A549 treated with AZD2906 at 1 μM for 4 hours (cell line): ENCODE measurements around the gene SUMF2. TPM values are rescaled to one million over a fixed set of nuclear protein-coding genes. Genes with fewer than 3 reads are reported as not detected.

Experiments used
- total RNA-seq: library from RNA; stranded (reverse); fragments of 200-300 nt; extraction: Qiagen RNA extraction; gene quantifications from 5 replicates; pipeline ENCODE4 v1.2.3, GENCODE V29; 2022

Gene SUMF2
- total RNA-seq: 108 to 125 TPM (median 109 TPM) in 5 replicates

GRCh38 chr7:56063882-56064625, at the start of gene SUMF2:
SUMF2 (plus strand) TSS chr7:56064286; CDS start chr7:56064312, 26 bp downstream.

GRCh38 chr7:56051339-56052191, 12.5 kb upstream of the SUMF2 start, which contains the start of the genes CCT6A and PSPH:
CCT6A (plus strand) TSS chr7:56051765; CDS start chr7:56051849, 84 bp downstream.
PSPH (minus strand) TSS chr7:56051444; CDS start chr7:56021212, 30,232 bp downstream.

GRCh38 chr7:56092789-56093531, 28.9 kb downstream of the SUMF2 start, which contains the start of gene PHKG1:
PHKG1 (minus strand) TSS chr7:56092952; CDS start chr7:56088941, 4,011 bp downstream.

DNA sequence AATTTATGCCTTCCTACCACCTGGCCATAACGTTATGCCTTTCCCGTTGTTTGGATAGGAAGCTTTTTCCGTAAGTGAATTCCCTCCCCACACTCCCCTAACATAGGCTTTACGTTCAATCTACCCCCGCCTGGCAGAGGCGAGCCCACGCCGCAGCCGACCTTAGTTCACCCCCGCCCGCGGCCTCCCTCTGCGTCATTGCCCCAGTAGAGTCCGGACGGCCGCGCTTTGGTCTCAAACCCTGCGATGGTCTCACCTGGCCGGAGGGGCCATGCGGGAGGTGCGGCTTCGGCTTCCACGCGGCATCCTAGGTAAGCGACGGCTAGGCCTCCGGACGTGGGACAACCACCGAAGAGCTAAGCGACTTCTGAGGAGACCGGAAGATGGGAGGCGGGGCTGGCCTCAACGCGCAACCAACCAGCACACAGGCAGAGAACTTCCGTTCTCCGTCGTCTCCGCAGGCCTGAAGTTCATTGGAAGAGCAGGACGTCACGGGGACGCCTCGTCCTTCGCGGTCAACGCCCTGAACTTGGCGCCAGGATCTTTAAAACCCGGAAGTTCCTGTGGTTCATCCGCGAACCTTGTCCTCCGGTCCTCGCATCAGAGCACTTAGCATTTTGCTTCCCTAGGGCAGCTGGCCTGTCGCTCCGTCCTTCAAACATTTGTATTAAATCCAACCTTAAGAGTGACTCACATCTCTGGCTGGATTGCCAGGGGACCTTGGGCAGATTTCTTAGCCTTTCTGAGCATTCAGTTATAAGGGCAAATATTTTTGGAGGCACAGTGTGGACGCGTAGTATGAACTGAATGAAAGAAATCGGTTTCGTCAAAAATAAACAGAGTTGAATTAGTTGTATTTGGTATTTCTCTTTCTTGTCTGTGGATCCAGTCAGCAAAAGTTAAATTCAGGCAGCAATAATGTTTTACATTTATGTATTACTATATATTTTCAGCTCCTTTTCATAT, 42.3 kb downstream of the SUMF2 start, which contains the start of gene CHCHD2:
CHCHD2 (minus strand) TSS at position 369 of the 966 bp plus-strand sequence; CDS start at position 306, 63 bp downstream.

DNA sequence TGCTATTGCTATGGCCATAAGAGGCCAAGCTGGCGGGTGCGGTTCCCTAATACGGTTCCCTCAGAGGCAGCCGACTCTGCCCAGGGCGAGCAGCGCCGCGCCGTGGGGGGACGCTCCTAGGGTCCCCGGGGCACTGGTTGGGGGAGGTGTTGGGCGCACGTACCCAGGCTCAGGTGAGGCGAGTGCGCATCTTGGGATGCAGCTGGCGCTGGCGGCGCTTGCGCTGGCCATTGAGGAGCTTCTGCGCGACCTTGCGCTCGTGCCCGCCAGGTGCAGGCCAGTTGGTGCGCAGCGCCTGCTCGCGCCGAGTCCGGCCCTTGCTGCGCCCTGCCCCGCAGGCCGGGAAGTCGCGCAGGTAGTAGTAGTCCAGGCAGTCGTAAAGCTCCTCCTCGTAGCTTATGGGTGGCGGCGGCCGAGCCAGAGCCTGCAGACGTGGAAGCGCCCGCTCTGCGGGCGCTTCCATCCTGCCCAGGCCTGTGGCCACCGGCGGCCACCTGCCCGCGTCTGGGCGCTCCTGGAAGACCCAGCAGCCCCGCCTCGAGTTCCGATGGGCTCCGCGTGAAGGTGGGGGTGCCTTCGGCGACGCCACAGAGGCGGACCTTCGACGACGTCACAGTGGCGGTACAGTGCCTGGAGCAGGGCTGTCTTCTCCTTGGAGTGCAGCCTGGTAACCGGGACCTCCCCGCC, 51.9 kb downstream of the SUMF2 start, which contains the start of gene NUPR2:
NUPR2 (minus strand) TSS at position 566 of the 687 bp plus-strand sequence; CDS start at position 463, 103 bp downstream.

Other genes starting within 250 kb of the SUMF2 start
- gene SEPTIN14, start 201.5 kb upstream of the SUMF2 start, total RNA-seq: not detected in 5 replicates
- 0.46 to 1.1 TPM (median 0.80 TPM) in 5 replicates for gene ZNF713, start 176.8 kb upstream of the SUMF2 start, total RNA-seq
- 24.1 to 28.1 TPM (median 25.8 TPM) in 5 replicates for gene MRPS17, start 112.4 kb upstream of the SUMF2 start, total RNA-seq
- gene NIPSNAP2, start 99.7 kb upstream of the SUMF2 start, total RNA-seq: 42.3 to 56.2 TPM (median 49.7 TPM) in 5 replicates
- gene PSPH, start 12.8 kb upstream of the SUMF2 start, total RNA-seq: 19.7 to 31.0 TPM (median 23.3 TPM) in 5 replicates
- 248 to 256 TPM (median 255 TPM) in 5 replicates for gene CCT6A, start 12.5 kb upstream of the SUMF2 start, total RNA-seq
- gene PHKG1, start 28.7 kb downstream of the SUMF2 start, total RNA-seq: 0.31 to 0.66 TPM (median 0.54 TPM) in 5 replicates
- 557 to 755 TPM (median 675 TPM) in 5 replicates for gene CHCHD2, start 42.2 kb downstream of the SUMF2 start, total RNA-seq
- gene NUPR2, start 52.1 kb downstream of the SUMF2 start, total RNA-seq: not detected in 5 replicates